HepG2 (cell line): ENCODE measurements around the gene HACD2. TPM values are rescaled to one million over a fixed set of nuclear protein-coding genes. Genes with fewer than 3 reads are reported as not detected.
A peak's percentile ranks its signal among the peaks of the same experiment; 100 is the strongest.

Experiments used
- CBX1 ChIP-seq: IDR thresholded peaks from one replicate; pipeline ENCODE4 v1.6.1; 2016; ENCODE audit warnings: antibody characterized with exemption, low read depth
- HOXD1 ChIP-seq: sonication (generic); formaldehyde crosslinking; IDR thresholded peaks from 2 replicates; pipeline ENCODE4 v1.5.0; 2020; ENCODE audit warnings: missing genetic modification reagents
- RXRA ChIP-seq: sonication (generic); formaldehyde crosslinking; IDR thresholded peaks from 2 replicates; pipeline ENCODE4 v1.5.1; 2020; ENCODE audit warnings: missing genetic modification reagents
- ZMYM4 ChIP-seq: sonication (generic); formaldehyde crosslinking; IDR thresholded peaks from 2 replicates; pipeline ENCODE4 v1.8.1; 2023; ENCODE audit warnings: mild to moderate bottlenecking, missing genetic modification reagents
- ZNF780A ChIP-seq: sonication (generic); formaldehyde crosslinking; IDR thresholded peaks from 2 replicates; pipeline ENCODE4 v1.8.0; 2022; ENCODE audit warnings: mild to moderate bottlenecking, missing genetic modification reagents, moderate library complexity
- ZNF879 ChIP-seq: sonication (generic); formaldehyde crosslinking; IDR thresholded peaks from 2 replicates; pipeline ENCODE4 v1.8.1; 2023; ENCODE audit warnings: missing genetic modification reagents
- polyA plus RNA-seq, 8 experiments: library from polyadenylated mRNA; depleted of rRNA in 3 of 8; stranded (reverse) in 7 of 8; unstranded in 1 of 8; fragments of >200 nt; fragmentation: Illumina TruSeq in 4 of 8; extraction: Trizol in 4 of 8; gene quantifications; 2 replicates each; pipeline versions ENCODE4 v1.2.1 to v1.2.3, GENCODE V29; 2011 to 2016; ENCODE audit warnings: low read depth in 4 of 8, missing spikeins in 1 of 8, mixed read lengths in 1 of 8; ENCODE audit not compliant: insufficient read depth in 1 of 8
- total RNA-seq, 5 experiments: library from RNA; depleted of rRNA; stranded (reverse); fragments of >200 nt; fragmentation: Illumina TruSeq; extraction: Trizol; gene quantifications; 2 replicates each; pipeline ENCODE4 v1.2.3, GENCODE V29; 2016; ENCODE audit warnings: low read depth in 1 of 5
- TF ChIP-seq, protein P1 (sequence below): sonication (generic); formaldehyde crosslinking; IDR thresholded peaks from 2 replicates; pipeline ENCODE4 v1.4.0; 2020; ENCODE audit warnings: missing genetic modification reagents, borderline replicate concordance
- TF ChIP-seq, protein P2 (sequence below): sonication (generic); formaldehyde crosslinking; IDR thresholded peaks from 2 replicates; pipeline ENCODE4 v1.9.0; 2021; ENCODE audit warnings: mild to moderate bottlenecking, missing genetic modification reagents
- TF ChIP-seq, protein P3 (sequence below): sonication (generic); formaldehyde crosslinking; IDR thresholded peaks from one replicate; pipeline ENCODE4 v1.5.1; 2020; ENCODE audit warnings: mild to moderate bottlenecking, missing genetic modification reagents; ENCODE audit errors: not compliant biosample characterization
- TF ChIP-seq, protein P4 (sequence below): sonication (generic); formaldehyde crosslinking; IDR thresholded peaks from 2 replicates; pipeline ENCODE4 v1.8.0; 2022; ENCODE audit warnings: mild to moderate bottlenecking, missing genetic modification reagents, moderate library complexity
- TF ChIP-seq, protein P5 (sequence below): sonication (generic); formaldehyde crosslinking; IDR thresholded peaks from 2 replicates; pipeline ENCODE4 v1.5.0; 2020; ENCODE audit warnings: missing genetic modification reagents

HACD2 gene
- total and polyA plus RNA-seq, 2 of the 13 experiments (the other 11 are each of a cell fraction or from before 2014, with no cell fraction given), result 47.0 to 50.4 TPM

DNA sequence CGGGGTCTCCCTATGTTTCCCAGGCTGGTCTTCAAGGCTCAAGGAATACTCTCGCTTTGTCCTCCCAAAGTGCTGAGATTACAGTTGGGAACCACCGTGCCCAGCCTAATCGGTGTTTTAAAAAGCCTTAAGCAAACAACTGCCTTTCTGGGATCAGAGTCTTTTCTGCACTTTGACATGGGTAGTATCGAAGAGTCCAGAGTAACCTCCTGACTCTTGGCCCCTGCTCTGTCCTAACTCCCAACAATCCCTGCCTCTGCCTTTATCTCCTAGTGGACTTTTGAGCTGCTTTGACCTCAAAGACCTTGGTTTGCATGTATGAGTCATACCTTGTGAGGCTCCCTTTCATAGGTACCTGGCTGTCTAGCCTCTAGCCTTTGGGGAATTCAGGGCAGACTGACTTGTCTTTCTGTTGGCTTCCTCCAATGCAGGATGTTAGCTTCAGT lies 21.0 kb upstream of the HACD2 start (continued):
- TF ChIP-seq, protein P1, sequence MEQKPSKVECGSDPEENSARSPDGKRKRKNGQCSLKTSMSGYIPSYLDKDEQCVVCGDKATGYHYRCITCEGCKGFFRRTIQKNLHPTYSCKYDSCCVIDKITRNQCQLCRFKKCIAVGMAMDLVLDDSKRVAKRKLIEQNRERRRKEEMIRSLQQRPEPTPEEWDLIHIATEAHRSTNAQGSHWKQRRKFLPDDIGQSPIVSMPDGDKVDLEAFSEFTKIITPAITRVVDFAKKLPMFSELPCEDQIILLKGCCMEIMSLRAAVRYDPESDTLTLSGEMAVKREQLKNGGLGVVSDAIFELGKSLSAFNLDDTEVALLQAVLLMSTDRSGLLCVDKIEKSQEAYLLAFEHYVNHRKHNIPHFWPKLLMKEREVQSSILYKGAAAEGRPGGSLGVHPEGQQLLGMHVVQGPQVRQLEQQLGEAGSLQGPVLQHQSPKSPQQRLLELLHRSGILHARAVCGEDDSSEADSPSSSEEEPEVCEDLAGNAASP (CRISPR knock-in tag), result peak; percentile 94
- TF ChIP-seq, protein P2, sequence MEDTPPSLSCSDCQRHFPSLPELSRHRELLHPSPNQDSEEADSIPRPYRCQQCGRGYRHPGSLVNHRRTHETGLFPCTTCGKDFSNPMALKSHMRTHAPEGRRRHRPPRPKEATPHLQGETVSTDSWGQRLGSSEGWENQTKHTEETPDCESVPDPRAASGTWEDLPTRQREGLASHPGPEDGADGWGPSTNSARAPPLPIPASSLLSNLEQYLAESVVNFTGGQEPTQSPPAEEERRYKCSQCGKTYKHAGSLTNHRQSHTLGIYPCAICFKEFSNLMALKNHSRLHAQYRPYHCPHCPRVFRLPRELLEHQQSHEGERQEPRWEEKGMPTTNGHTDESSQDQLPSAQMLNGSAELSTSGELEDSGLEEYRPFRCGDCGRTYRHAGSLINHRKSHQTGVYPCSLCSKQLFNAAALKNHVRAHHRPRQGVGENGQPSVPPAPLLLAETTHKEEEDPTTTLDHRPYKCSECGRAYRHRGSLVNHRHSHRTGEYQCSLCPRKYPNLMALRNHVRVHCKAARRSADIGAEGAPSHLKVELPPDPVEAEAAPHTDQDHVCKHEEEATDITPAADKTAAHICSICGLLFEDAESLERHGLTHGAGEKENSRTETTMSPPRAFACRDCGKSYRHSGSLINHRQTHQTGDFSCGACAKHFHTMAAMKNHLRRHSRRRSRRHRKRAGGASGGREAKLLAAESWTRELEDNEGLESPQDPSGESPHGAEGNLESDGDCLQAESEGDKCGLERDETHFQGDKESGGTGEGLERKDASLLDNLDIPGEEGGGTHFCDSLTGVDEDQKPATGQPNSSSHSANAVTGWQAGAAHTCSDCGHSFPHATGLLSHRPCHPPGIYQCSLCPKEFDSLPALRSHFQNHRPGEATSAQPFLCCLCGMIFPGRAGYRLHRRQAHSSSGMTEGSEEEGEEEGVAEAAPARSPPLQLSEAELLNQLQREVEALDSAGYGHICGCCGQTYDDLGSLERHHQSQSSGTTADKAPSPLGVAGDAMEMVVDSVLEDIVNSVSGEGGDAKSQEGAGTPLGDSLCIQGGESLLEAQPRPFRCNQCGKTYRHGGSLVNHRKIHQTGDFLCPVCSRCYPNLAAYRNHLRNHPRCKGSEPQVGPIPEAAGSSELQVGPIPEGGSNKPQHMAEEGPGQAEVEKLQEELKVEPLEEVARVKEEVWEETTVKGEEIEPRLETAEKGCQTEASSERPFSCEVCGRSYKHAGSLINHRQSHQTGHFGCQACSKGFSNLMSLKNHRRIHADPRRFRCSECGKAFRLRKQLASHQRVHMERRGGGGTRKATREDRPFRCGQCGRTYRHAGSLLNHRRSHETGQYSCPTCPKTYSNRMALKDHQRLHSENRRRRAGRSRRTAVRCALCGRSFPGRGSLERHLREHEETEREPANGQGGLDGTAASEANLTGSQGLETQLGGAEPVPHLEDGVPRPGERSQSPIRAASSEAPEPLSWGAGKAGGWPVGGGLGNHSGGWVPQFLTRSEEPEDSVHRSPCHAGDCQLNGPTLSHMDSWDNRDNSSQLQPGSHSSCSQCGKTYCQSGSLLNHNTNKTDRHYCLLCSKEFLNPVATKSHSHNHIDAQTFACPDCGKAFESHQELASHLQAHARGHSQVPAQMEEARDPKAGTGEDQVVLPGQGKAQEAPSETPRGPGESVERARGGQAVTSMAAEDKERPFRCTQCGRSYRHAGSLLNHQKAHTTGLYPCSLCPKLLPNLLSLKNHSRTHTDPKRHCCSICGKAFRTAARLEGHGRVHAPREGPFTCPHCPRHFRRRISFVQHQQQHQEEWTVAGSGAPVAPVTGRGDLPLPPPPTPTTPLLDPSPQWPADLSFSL (CRISPR knock-in tag), result no peak
- TF ChIP-seq, protein P3, sequence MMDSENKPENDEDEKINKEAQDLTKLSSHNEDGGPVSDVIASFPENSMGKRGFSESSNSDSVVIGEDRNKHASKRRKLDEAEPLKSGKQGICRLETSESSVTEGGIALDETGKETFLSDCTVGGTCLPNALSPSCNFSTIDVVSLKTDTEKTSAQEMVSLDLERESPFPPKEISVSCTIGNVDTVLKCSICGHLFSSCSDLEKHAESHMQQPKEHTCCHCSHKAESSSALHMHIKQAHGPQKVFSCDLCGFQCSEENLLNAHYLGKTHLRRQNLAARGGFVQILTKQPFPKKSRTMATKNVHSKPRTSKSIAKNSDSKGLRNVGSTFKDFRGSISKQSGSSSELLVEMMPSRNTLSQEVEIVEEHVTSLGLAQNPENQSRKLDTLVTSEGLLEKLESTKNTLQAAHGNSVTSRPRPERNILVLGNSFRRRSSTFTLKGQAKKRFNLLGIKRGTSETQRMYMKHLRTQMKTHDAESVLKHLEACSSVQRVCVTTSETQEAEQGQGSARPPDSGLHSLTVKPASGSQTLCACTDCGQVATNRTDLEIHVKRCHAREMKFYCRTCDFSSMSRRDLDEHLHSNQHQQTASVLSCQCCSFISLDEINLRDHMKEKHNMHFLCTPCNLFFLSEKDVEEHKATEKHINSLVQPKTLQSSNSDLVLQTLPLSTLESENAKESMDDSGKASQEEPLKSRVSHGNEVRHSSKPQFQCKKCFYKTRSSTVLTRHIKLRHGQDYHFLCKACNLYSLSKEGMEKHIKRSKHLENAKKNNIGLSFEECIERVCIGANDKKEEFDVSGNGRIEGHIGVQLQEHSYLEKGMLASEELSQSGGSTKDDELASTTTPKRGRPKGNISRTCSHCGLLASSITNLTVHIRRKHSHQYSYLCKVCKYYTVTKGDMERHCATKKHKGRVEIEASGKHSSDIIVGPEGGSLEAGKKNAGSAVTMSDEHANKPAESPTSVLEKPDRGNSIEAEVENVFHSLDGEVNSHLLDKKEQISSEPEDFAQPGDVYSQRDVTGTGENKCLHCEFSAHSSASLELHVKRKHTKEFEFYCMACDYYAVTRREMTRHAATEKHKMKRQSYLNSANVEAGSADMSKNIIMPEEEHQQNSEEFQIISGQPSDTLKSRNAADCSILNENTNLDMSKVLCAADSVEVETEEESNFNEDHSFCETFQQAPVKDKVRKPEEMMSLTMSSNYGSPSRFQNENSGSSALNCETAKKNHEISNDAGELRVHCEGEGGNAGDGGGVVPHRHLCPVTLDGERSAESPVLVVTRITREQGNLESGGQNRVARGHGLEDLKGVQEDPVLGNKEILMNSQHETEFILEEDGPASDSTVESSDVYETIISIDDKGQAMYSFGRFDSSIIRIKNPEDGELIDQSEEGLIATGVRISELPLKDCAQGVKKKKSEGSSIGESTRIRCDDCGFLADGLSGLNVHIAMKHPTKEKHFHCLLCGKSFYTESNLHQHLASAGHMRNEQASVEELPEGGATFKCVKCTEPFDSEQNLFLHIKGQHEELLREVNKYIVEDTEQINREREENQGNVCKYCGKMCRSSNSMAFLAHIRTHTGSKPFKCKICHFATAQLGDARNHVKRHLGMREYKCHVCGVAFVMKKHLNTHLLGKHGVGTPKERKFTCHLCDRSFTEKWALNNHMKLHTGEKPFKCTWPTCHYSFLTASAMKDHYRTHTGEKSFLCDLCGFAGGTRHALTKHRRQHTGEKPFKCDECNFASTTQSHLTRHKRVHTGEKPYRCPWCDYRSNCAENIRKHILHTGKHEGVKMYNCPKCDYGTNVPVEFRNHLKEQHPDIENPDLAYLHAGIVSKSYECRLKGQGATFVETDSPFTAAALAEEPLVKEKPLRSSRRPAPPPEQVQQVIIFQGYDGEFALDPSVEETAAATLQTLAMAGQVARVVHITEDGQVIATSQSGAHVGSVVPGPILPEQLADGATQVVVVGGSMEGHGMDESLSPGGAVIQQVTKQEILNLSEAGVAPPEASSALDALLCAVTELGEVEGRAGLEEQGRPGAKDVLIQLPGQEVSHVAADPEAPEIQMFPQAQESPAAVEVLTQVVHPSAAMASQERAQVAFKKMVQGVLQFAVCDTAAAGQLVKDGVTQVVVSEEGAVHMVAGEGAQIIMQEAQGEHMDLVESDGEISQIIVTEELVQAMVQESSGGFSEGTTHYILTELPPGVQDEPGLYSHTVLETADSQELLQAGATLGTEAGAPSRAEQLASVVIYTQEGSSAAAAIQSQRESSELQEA, result no peak
- TF ChIP-seq ZMYM4 (CRISPR knock-in tag) (peak; percentile 87), CBX1 (no peak), ZNF879 (CRISPR knock-in tag) (no peak), ZNF780A (no peak), HOXD1 (CRISPR knock-in tag) (peak; percentile 81; the same call in 1 of the 2 replicates), RXRA (CRISPR knock-in tag) (peak; percentile 94; the same call in 1 of the 2 replicates)
- TF ChIP-seq, protein P4, sequence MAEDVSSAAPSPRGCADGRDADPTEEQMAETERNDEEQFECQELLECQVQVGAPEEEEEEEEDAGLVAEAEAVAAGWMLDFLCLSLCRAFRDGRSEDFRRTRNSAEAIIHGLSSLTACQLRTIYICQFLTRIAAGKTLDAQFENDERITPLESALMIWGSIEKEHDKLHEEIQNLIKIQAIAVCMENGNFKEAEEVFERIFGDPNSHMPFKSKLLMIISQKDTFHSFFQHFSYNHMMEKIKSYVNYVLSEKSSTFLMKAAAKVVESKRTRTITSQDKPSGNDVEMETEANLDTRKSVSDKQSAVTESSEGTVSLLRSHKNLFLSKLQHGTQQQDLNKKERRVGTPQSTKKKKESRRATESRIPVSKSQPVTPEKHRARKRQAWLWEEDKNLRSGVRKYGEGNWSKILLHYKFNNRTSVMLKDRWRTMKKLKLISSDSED (CRISPR knock-in tag), result no peak
- TF ChIP-seq, protein P5, sequence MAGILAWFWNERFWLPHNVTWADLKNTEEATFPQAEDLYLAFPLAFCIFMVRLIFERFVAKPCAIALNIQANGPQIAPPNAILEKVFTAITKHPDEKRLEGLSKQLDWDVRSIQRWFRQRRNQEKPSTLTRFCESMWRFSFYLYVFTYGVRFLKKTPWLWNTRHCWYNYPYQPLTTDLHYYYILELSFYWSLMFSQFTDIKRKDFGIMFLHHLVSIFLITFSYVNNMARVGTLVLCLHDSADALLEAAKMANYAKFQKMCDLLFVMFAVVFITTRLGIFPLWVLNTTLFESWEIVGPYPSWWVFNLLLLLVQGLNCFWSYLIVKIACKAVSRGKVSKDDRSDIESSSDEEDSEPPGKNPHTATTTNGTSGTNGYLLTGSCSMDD (CRISPR knock-in tag), result no peak
